DMS114 treated with DMSO at 0.1 percent for 48 hours (cell line): ENCODE measurements around the gene PCGF5.
"Not testable (repeated sequence)": the region's sequence is repeated elsewhere in the genome, so short reads cannot be mapped to it uniquely, and the experiment has no call there.

Experiments
- DNase-seq: peaks from one replicate; lab custom pipeline; 2025; ENCODE audit not compliant: unreplicated experiment; lab: John Stamatoyannopoulos, UW

The PCGF5 gene

DNA sequence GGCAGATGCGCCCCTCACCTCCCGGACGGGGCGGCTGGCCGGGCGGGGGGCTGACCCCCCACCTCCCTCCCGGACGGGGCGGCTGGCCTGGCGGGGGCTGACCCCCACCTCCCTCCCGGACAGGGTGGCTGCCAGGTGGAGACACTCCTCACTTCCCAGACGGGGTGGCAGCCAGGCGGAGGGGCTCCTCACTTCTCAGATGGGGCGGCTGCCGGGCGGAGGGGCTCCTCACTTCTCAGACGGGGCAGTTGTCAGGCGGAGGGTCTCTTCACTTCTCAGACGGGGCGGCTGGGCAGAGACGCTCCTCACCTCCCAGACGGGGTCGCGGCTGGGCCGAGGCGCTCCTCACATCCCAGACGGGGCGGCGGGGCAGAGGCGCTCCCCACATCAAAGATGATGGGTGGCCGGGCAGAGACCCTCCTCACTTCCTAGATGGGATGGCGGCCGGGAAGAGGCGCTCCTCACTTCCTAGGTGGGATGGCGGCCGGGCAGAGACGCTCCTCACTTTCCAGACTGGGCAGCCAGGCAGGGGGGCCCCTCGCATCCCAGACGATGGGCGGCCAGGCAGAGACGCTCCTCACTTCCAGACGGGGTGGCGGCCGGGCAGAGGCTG, 102.9 kb downstream of the PCGF5 start:
- DNase-seq = not testable (repeated sequence)

DNA sequence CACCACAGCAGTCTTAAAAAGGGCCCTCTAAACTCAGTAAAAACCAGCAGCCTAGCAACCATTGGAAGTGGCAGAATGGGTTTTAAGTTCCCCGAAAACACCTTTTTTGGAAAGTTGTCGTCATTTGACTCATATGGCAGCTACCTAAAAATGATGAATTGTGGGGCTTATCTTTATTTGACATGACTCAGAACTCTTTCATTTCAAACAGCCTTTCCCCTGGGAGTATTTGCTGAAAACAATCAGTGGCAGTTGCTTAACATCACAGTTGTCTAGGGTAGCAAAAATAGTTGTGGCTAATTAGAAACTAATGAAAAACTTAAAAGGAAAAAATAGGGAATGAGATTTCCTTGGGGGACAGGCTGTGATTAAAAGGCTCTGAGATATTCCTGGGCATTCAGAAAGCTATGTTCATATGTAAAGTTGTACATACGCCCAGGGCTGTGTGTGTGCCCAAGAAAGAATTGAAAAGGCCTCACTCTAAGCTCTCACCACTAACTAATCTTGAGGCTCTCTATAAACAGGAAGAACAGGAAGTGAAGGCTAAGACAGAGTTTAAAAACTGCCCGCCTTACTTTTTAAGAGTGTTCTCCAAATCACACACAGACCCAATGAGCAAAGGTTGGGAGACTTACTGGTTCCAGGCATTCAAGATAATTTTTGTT, 108.0 kb downstream of the PCGF5 start:
- DNase-seq = no peak
